SJSA1 (cell line): Measurements from ENCODE around the gene UNC119B. TPM values are rescaled to one million over a fixed set of nuclear protein-coding genes. Genes with fewer than 3 reads are reported as not detected.
"Not testable (repeated sequence)": the region's sequence is repeated elsewhere in the genome, so short reads cannot be mapped to it uniquely, and the experiment has no call there.

Experiments
- DNase-seq, 2 experiments: peaks; one replicate each; pipeline ENCODE4 v3.0.0-alpha.2; 2015 to 2020; ENCODE audit warnings: low spot score in 2 of 2, low read depth in 1 of 2
- H3K27ac ChIP-seq: fragments of 250-450 bp; sonication (Bioruptor Pico); 2 replicates; pipeline ENCODE4 v1.5.1; 2020; ENCODE audit warnings: mild to moderate bottlenecking, moderate library complexity
- H3K27me3 ChIP-seq: fragments of 250-450 bp; sonication (Bioruptor Pico); replicated peaks from 2 replicates; pipeline ENCODE4 v1.5.1; 2020; ENCODE audit warnings: mild to moderate bottlenecking, moderate library complexity
- H3K36me3 ChIP-seq: fragments of 250-450 bp; sonication (Bioruptor Pico); 2 replicates; pipeline ENCODE4 v1.5.1; 2020; ENCODE audit warnings: mild to moderate bottlenecking
- H3K4me1 ChIP-seq: fragments of 250-450 bp; sonication (Bioruptor Pico); replicated peaks from 2 replicates; pipeline ENCODE4 v1.6.1; 2021; ENCODE audit warnings: mild to moderate bottlenecking
- H3K4me3 ChIP-seq: fragments of 250-450 bp; sonication (Bioruptor Pico); 2 replicates; pipeline ENCODE4 v1.5.1; 2020; ENCODE audit warnings: mild to moderate bottlenecking
- H3K9me3 ChIP-seq: fragments of 250-450 bp; sonication (Bioruptor Pico); replicated peaks from 2 replicates; pipeline ENCODE4 v1.5.1; 2020; ENCODE audit warnings: mild to moderate bottlenecking
- total RNA-seq: library from RNA; depleted of rRNA; stranded (reverse); fragments of >200 nt; shearing (Covaris generic); gene quantifications from 2 replicates; pipeline ENCODE4 v1.2.3, GENCODE V29; 2014; rRNA removed

UNC119B gene
- 4.7 and 6.9 TPM in 2 replicates for total RNA-seq

DNA sequence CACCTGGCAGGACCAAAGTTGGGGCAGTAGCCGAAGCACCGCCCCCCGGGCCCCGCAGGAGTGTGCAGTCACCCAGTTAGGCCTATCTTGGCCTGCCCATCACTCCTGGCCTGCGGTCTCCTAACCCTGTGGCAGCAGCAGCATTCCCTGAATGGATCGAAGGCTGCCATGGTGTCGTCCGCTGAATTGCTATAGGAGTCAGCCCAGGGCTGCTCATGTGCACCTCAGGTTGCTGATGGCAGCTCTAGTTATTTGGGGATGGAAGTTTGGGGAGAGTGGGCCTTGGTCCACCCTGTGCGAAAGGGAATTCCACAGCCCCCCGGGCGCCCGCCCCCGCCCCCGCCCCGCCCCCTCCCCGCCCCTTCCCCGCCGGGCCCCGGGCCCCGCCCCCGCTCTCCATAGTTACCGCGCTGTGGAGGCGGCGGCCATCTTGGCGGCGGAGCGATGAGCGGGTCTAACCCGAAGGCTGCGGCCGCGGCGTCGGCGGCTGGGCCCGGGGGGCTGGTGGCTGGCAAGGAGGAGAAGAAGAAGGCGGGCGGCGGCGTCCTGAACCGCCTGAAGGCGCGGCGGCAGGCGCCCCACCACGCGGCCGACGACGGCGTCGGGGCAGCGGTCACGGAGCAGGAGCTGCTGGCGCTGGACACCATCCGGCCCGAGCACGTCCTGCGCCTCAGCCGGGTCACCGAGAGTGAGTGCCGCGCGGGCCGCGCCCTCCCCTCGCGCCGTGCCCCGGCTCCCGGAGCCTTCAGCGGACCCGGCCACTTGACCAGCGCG, at the start of gene UNC119B:
Gene UNC119B (plus strand): TSS at position 428 of the 774 bp plus-strand sequence. CDS start 17 bp downstream, at position 445.
- H3K27ac ChIP-seq: peak within 1 kb of the TSS; percentile 69
- DNase-seq: peak; percentile 56 to 57

DNA sequence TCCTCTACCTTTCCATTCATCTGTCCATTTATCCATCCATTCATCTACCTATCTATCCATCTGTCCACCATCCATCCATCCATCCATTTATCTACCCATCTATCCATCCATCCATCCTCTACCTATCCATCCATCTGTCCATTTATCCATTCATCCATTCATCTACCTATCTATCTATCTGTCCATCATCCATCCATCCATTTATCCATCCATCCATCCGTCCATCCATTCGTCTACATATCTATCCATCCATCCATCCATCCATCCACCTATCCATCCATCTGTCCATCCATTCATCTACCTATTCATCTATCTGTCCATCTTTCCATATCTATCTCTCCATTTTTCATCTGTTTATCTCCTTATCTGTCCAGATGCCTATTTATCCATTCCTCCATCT, 48.8 kb upstream of the UNC119B start:
- no peak overlapping the region for H3K4me3 ChIP-seq
- no peaks in the 10 kb centered on the region for H3K36me3 ChIP-seq
- DNase-seq: no peak
- no peaks in the 10 kb centered on the region for H3K9me3 ChIP-seq
- no peaks in the 10 kb centered on the region for H3K27me3 ChIP-seq
- H3K4me1 ChIP-seq: no peaks in the 10 kb centered on the region
- no peak overlapping the region for H3K27ac ChIP-seq

More for the DNA sequence above, at the start of gene UNC119B:
- Histone ChIP-seq H3K9me3 (no peaks in the 10 kb centered on the region), H3K27me3 (no peaks in the 10 kb centered on the region), H3K36me3 (peaks cover 26% of the 10 kb centered on the region), H3K4me1 (peaks cover 13% of the 10 kb centered on the region), H3K4me3 (peak within 1 kb of the TSS; percentile 99)

DNA sequence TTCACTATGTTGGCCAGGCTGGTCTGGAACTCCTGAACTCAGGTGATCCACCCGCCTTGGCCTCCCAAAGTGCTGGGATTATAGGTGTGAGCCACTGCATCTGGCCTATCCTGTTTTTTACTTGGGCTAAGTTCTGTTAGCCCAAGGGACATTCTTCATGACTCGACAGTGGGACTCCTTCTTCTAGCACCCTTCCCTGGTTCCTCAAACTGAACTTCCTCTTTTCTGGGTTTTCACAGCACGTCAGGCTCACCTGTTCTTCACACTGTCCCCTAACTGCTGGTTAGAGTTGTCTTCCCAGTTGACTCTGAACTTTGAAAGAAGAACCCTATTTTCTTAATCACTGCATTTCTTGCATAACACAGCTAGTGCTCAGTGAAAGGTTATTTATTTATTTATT, 47.4 kb upstream of the UNC119B start:
- H3K4me3 ChIP-seq: no peak overlapping the region
- no peaks in the 10 kb centered on the region for H3K36me3 ChIP-seq
- H3K27me3 ChIP-seq: no peaks in the 10 kb centered on the region
- no peak overlapping the region for H3K27ac ChIP-seq
- H3K9me3 ChIP-seq: no peaks in the 10 kb centered on the region
- DNase-seq: no peak
- H3K4me1 ChIP-seq: no peaks in the 10 kb centered on the region

DNA sequence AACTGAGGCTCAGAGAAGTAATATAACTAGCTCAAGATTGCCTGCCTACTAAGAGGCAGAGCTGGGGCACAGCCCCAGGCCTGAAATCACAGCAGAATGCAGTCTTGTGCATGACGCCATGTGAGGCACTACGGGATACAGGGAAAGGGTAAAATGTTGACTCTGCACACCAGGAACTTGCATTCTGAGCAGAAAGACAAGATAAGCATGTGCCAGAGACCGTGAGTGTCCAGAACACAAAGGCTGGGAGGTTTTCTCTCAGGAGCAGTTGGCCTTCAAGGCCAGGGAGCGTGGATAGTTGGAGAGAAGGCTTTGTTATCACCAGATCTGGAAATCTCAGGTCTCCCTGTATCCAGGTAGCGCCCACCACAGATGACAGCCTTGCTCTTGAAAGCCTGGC, 46.5 kb upstream of the UNC119B start:
- H3K27ac ChIP-seq: no peak overlapping the region
- DNase-seq: no peak
- no peaks in the 10 kb centered on the region for H3K27me3 ChIP-seq
- H3K4me3 ChIP-seq: no peak overlapping the region
- H3K4me1 ChIP-seq: no peaks in the 10 kb centered on the region
- no peaks in the 10 kb centered on the region for H3K9me3 ChIP-seq
- no peaks in the 10 kb centered on the region for H3K36me3 ChIP-seq

DNA sequence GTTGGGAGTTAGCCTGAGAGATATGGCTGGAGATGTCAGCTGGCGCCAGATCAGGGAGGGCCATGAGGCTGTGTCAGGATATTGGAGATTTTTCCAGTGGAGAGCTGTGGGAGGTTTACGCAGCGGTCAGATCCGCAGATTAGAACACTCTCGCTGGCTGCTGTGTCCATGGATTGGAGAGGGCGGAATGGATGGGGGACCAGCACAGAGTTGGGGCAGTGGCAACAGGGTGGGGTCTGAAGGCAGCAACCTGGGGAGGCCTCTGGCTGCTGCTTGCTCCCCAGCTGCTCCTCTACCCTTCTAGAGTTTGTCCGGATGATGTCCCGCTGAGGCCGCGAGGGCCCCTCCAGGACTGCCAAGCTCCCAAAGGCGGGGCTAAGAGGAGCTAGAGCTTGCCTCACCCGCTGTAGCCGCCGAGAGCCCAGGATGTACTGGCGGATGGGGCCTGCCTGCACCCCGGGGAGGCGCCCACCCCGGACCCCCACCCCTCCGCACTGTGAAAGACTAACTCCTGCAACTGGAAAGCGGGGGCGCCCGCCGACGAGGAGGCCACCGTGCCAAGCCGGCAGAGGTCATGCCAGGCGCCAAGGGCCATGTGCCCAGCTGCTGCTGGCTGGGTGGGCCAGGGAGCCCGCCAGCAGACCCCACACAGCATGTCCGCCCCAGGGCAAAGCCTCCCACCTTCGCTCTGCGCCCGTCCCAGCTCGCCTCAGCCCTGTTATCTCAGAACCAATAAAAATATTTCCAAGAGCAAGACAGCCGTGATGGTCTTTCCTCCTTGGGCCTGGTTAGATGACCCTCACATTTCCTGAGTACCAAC, 43.5 kb upstream of the UNC119B start:
- no peaks in the 10 kb centered on the region for H3K36me3 ChIP-seq
- DNase-seq: no peak
- no peaks in the 10 kb centered on the region for H3K4me1 ChIP-seq
- no peaks in the 10 kb centered on the region for H3K9me3 ChIP-seq
- no peak overlapping the region for H3K27ac ChIP-seq
- H3K27me3 ChIP-seq: no peaks in the 10 kb centered on the region
- H3K4me3 ChIP-seq: no peak overlapping the region

DNA sequence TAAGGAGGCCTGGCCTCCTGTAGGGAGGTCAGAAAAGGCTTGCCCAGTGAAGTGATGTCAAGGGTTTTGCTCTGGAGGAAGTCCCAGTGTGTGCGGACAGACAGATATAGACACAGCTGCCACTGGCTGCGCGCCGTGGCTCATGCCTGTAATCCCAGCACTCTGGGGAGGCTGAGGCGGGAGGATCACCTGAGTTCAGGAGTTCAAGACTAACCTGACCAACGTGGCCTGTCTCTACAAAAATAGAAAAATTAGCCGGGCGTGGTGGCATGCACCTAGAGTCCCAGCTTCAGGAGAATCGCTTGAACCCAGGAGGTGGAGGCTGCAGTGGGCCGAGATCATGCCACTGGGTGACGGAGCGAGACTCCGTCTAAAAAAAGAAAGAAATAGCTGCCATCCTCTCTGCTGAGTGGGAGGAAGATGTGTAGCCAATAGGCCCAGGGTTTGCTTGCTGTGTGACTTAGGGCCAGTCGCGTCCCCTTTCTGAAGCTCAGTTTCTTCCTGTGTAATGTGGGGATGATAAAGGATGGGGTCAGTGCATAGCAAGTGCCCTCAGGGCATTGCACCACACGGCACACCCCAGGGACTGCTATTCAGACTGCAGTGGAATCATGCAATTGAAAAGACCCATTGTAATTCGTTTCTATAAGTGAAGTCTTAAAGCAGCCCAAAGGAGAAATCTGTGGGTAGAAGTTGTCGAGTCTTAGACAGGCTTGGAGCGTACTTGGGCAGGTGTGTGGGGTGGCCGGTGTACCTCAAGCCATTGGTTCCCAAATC, 42.0 kb upstream of the UNC119B start:
- no peaks in the 10 kb centered on the region for H3K4me1 ChIP-seq
- no peaks in the 10 kb centered on the region for H3K27me3 ChIP-seq
- no peak overlapping the region for H3K4me3 ChIP-seq
- H3K27ac ChIP-seq: no peak overlapping the region
- H3K9me3 ChIP-seq: no peaks in the 10 kb centered on the region
- DNase-seq: no peak
- H3K36me3 ChIP-seq: no peaks in the 10 kb centered on the region

DNA sequence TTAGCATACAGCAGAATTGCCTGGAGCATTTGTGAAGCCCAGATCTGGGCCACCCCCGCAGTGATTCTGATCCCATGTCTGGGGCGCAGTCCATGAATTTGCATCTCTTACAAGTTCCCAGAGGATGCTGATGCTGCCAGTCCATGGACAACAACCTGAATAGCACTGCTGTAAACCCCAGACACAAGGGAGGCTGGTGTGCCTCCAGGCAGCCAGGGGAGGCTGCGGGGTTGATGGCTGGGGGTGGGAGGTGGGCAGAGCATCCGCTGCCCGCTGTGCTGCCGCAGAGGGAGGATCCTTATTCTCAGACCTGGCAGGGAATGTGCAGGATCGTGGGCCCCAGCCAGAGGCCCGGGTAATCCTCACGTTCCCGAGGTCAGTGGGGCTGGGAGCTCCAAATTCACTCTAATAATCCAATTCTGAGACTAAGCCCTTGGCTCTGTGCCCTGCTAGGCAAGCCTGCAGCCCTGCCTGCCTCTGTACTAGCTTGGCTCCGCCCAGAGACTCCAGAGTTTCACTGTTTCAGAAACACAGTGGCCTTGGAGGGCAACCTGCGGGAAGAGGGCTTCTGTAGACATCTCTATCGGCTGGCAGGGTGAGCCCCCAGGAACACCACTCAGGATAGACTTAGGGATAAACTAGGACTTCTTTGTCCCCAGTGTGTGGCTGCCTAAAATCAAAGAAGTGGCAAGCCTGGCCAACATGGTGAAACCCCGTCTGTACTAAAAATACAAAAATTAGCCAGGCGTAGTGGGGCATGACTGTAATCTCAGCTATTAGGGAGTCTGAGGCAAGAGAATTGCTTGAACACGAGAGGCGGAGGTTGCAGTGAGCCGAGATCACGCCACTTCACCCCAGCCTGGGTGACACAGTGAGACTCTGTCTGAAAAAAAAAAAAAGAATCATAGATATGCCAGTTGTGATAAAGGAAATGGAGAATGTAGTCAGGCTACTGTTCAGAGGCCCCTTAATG, 41.1 kb upstream of the UNC119B start:
- no peaks in the 10 kb centered on the region for H3K4me1 ChIP-seq
- H3K27me3 ChIP-seq: no peaks in the 10 kb centered on the region
- no peak overlapping the region for H3K27ac ChIP-seq
- DNase-seq: no peak
- H3K36me3 ChIP-seq: no peaks in the 10 kb centered on the region
- H3K9me3 ChIP-seq: no peaks in the 10 kb centered on the region
- no peak overlapping the region for H3K4me3 ChIP-seq

DNA sequence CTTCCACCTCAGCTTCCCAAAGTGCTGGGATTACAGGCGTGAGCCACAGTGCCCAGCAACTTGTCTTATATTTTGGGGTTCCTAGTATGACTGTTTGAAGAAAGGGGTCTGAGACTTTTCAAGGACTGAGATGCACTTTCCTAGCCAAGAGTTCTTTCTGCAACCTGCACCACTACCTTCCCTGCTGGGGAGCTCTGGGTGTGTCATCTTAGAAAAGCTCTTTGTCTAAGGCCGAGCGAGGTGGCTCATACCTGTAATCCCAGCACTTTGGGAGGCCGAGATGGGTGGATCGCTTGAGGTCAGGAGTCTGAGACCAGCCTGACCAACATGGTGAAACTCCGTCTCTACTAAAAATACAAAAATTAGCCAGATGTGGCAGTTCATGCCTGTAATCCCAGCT, 40.0 kb upstream of the UNC119B start:
- H3K27me3 ChIP-seq, DNase-seq, H3K36me3 ChIP-seq, H3K9me3 ChIP-seq, H3K27ac ChIP-seq, H3K4me1 ChIP-seq, H3K4me3 ChIP-seq: not testable (repeated sequence)

DNA sequence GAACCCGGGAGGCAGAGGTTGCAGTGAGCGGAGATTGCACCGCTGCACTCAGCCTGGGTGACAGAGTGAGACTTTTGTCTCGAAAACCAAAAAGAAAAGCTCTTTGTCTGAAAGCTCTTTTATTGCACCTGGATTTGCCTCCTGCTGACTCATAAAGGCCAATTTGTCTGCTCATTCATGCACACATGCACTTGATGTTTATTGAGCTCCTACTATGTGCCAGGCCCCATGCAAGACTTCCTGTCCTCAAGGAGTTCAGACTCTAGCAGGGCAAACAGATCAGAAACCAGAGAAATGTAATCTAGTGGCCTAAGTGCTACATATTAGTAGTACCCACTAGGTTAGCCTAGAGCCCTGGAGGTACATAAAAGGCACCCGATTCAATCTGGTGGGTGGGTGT, 39.6 kb upstream of the UNC119B start:
- DNase-seq: no peak
- Histone ChIP-seq H3K36me3 (no peaks in the 10 kb centered on the region), H3K4me3 (no peak overlapping the region), H3K4me1 (no peaks in the 10 kb centered on the region), H3K27me3 (no peaks in the 10 kb centered on the region), H3K9me3 (no peaks in the 10 kb centered on the region), H3K27ac (no peak overlapping the region)

DNA sequence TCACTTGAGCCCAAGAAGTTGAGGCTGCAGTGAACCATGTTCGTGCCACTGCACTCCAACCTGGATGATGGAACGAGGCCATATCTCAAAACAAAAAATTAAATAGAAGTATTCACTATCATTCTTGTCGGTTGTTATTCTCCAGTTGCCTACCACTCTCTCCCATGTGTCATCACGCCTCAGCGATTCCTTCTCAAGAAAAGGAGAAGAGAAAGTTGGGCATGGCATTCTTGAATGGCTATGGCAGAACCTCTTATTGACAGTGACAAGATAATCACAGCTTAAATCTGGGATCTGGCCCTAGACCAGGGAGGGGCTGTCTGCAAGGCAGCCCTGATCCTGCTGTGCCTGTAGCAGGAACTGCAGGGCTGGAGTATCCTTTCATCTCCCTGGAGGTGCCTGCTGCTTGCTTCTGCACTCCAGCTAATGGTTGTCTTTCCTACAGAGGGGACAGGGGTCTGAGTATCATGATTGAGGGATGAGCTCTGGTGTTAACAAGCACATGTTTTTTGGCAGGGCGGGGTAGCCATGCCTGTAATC, 36.1 kb upstream of the UNC119B start:
- Histone ChIP-seq H3K4me1 (peaks cover 27% of the 10 kb centered on the region), H3K27me3 (no peaks in the 10 kb centered on the region)
- DNase-seq: no peak

DNA sequence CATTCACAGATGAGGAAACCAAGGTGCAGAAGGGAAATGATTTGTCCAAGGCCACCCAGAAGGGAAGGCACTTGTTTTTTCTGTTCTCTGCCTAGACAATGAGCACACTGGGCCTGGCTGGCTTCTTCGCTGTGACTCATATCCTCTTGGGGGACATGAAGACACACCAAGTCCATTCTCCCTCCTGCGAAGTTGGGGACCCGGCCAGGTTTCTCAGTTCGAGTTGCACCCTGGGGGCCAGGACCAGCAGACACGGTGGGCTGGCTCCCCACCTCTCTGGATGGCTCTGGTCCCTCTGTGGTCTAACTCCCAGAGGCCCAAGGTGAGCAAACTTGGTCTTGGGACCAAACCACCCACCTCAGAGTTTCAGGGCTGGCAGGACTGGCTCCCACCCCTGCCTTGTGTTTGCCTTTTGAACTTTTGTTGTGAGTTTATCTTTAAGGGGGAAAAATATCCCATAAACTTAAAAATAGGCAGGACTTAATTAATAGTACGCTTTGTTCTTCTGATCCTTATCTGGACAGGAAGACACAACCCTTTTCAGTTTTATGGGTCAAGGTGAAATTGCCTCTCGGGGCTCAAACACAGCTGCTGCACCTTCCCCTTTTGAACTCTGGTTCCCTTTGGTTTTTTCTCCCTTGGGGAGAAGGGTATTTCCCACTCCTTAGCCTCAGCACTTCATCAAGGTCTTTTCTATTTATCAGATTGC, 32.3 kb upstream of the UNC119B start:
- peaks cover 29% of the 10 kb centered on the region for H3K4me1 ChIP-seq
- no peaks in the 10 kb centered on the region for H3K27me3 ChIP-seq
- peak overlapping the region; percentile 78 for H3K27ac ChIP-seq
- peak; percentile 89 to 91 for DNase-seq
- no peak overlapping the region for H3K4me3 ChIP-seq
- H3K36me3 ChIP-seq: no peaks in the 10 kb centered on the region
- H3K9me3 ChIP-seq: no peaks in the 10 kb centered on the region

More for the DNA sequence above, 36.1 kb upstream of the UNC119B start:
- no peaks in the 10 kb centered on the region for H3K9me3 ChIP-seq
- no peak overlapping the region for H3K4me3 ChIP-seq
- no peak overlapping the region for H3K27ac ChIP-seq
- H3K36me3 ChIP-seq: no peaks in the 10 kb centered on the region

DNA sequence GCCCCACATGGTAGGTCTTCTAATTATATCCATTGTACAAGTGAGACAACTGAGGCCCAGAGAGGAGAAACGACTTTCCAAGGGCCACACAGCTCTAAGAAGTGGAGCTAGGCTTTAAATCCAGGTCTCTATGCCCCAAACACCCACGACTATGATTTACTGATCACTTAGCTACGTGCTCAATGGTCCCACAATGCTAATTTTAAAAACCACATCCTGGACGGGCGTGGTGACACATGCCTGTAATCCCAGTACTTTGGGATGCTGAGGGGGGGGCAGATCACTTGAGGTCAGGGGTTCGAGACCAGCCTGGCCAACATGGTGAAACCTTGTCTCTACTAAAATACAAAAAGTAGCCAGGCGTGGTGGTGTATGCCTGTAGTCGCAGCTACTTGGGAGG, 31.7 kb upstream of the UNC119B start:
- Histone ChIP-seq H3K27ac (peak overlapping the region; percentile 78), H3K27me3 (no peaks in the 10 kb centered on the region), H3K4me3 (no peak overlapping the region), H3K36me3 (no peaks in the 10 kb centered on the region), H3K9me3 (no peaks in the 10 kb centered on the region), H3K4me1 (peaks cover 29% of the 10 kb centered on the region)
- DNase-seq: peak in 1 of 2 experiments; percentile 29
